A549 (cell line): ENCODE data around the gene TFCP2L1. TPM values are rescaled to one million over a fixed set of nuclear protein-coding genes. Genes with fewer than 3 reads are reported as not detected.

Experiments used
- ATAC-seq, 2 experiments: fragments of 200-7000 bp in 1 of 2; fragments of >200 bp in 1 of 2; cut with Nextera tagmentation in 1 of 2; cut with Tn5 transposase in 1 of 2; 3 replicates each; pipeline versions ENCODE4 v1.8.0 to v1.9.1; 2018 to 2020; ENCODE audit warnings: mild to moderate bottlenecking in 1 of 2, moderate library complexity in 1 of 2
- CTCF ChIA-PET: fragments of 300-600 bp; sonication (Branson Sonifier 250); formaldehyde crosslinking; extraction: SDS; loops from one replicate; lab custom pipeline; 2021; ENCODE audit warnings: antibody characterized with exemption, inconsistent platforms; lab: Yijun Ruan, JAX
- POLR2A ChIA-PET: fragments of 350-600 bp; formaldehyde crosslinking; extraction: SDS; loops from one replicate; lab custom pipeline; 2021; ENCODE audit warnings: antibody characterized with exemption, inconsistent platforms; lab: Yijun Ruan, JAX
- DNase-seq, 2 experiments: peaks; one replicate each; pipeline versions ENCODE4 v3.0.0 to v3.0.0-alpha.2; 2011 to 2016; ENCODE audit warnings: low read depth in 1 of 2, low spot score in 1 of 2
- FAIRE-seq: peaks from 2 replicates; lab custom pipeline; 2011; peaks lifted over from hg19 to GRCh38; lab: Jason Lieb, UNC
- H3K27ac ChIP-seq, 2 experiments: fragments of >200 bp; sonication (Bioruptor Twin); formaldehyde crosslinking; 3 replicates each; pipeline ENCODE4 v1.5.1; 2016 to 2017
- H3K4me1 ChIP-seq: fragments of >200 bp; sonication (Bioruptor Twin); formaldehyde crosslinking; 3 replicates; pipeline ENCODE4 v1.6.1; 2016
- H3K4me2 ChIP-seq: fragments of >200 bp; sonication (Bioruptor Twin); formaldehyde crosslinking; 3 replicates; pipeline ENCODE4 v1.6.1; 2016
- H3K4me3 ChIP-seq: fragments of >200 bp; sonication (Bioruptor Twin); formaldehyde crosslinking; 3 replicates; pipeline ENCODE4 v1.5.1; 2016
- H3K9me3 ChIP-seq: fragments of >200 bp; sonication (Bioruptor Twin); formaldehyde crosslinking; 3 replicates; pipeline ENCODE4 v1.6.1; 2016
- CBX2 ChIP-seq: fragments of 200-600 bp; sonication (generic); IDR thresholded peaks from 2 replicates; pipeline ENCODE4 v1.6.1; 2016; ENCODE audit warnings: low read depth, mild to moderate bottlenecking, borderline replicate concordance
- CEBPB ChIP-seq, 2 experiments: fragments of >200 bp in 1 of 2; sonication (Bioruptor Twin) in 1 of 2; formaldehyde crosslinking in 1 of 2; IDR thresholded peaks; 2 replicates each; pipeline ENCODE4 v1.6.1; 2012 to 2016
- CHD2 ChIP-seq: fragments of 150-350 bp; IDR thresholded peaks from 2 replicates; pipeline ENCODE4 v1.6.1; 2014; ENCODE audit warnings: low read length; ENCODE audit not compliant: partially characterized antibody
- CHD4 ChIP-seq: fragments of 200-600 bp; sonication (generic); IDR thresholded peaks from 2 replicates; pipeline ENCODE4 v1.6.1; 2016; ENCODE audit warnings: antibody characterized with exemption, mild to moderate bottlenecking, borderline replicate concordance
- E2F6 ChIP-seq: IDR thresholded peaks from 2 replicates; pipeline ENCODE4 v1.6.1; 2012; ENCODE audit warnings: low read depth, borderline replicate concordance
- EHF ChIP-seq: fragments of 250-450 bp; sonication (Bioruptor Pico); IDR thresholded peaks from 2 replicates; pipeline ENCODE4 v1.5.0; 2020; ENCODE audit warnings: mild to moderate bottlenecking
- EHMT2 ChIP-seq: fragments of 200-600 bp; sonication (generic); IDR thresholded peaks from 2 replicates; pipeline ENCODE4 v1.6.1; 2016; ENCODE audit warnings: antibody characterized with exemption, low read depth, mild to moderate bottlenecking, moderate library complexity
- EP300 ChIP-seq, 2 experiments: fragments of >200 bp; sonication (Bioruptor Twin); formaldehyde crosslinking; IDR thresholded peaks; 2 replicates in 1 of 2; 3 replicates in 1 of 2; pipeline ENCODE4 v1.6.1; 2016 to 2017
- FOXS1 ChIP-seq: fragments of 250-450 bp; sonication (Bioruptor Pico); IDR thresholded peaks from 2 replicates; pipeline ENCODE4 v1.5.0; 2020; ENCODE audit warnings: mild to moderate bottlenecking, moderate library complexity
- HEYL ChIP-seq: fragments of 250-450 bp; sonication (Bioruptor Pico); IDR thresholded peaks from 2 replicates; pipeline ENCODE4 v1.8.0; 2021; ENCODE audit warnings: mild to moderate bottlenecking, moderate library complexity
- HOXB13 ChIP-seq: fragments of 250-450 bp; sonication (Bioruptor Pico); IDR thresholded peaks from 2 replicates; pipeline ENCODE4 v1.5.0; 2020; ENCODE audit warnings: low read depth, mild to moderate bottlenecking, moderate library complexity
- HOXB5 ChIP-seq: fragments of 250-450 bp; sonication (Bioruptor Pico); IDR thresholded peaks from 2 replicates; pipeline ENCODE4 v1.5.0; 2020; ENCODE audit warnings: mild to moderate bottlenecking, moderate library complexity
- JUN ChIP-seq, 2 experiments: fragments of >200 bp; sonication (Bioruptor Twin); formaldehyde crosslinking; IDR thresholded peaks; 2 replicates in 1 of 2; 3 replicates in 1 of 2; pipeline ENCODE4 v1.6.1; 2016 to 2017
- JUNB ChIP-seq: fragments of >200 bp; sonication (Bioruptor Twin); formaldehyde crosslinking; IDR thresholded peaks from 2 replicates; pipeline ENCODE4 v1.6.1; 2016
- KDM1A ChIP-seq: fragments of 200-600 bp; sonication (generic); IDR thresholded peaks from 2 replicates; pipeline ENCODE4 v1.6.1; 2016; ENCODE audit warnings: low read depth, mild to moderate bottlenecking
- MAFK ChIP-seq: fragments of 450-650 bp; IDR thresholded peaks from 2 replicates; pipeline ENCODE4 v1.6.1; 2014; ENCODE audit not compliant: partially characterized antibody
- MYC ChIP-seq: IDR thresholded peaks from 2 replicates; pipeline ENCODE4 v1.6.1; 2012; ENCODE audit warnings: mild to moderate bottlenecking, inconsistent platforms, low read length, improper control_type of control experiment, borderline replicate concordance
- NFE2L2 ChIP-seq: fragments of 150-350 bp; conservative IDR thresholded peaks from 2 replicates; pipeline ENCODE4 v1.6.1; 2014; ENCODE audit warnings: low read length
- NR3C1 ChIP-seq: fragments of >200 bp; sonication (Bioruptor Twin); formaldehyde crosslinking; IDR thresholded peaks from 3 replicates; pipeline ENCODE4 v1.6.1; 2017
- POLR2A ChIP-seq: IDR thresholded peaks from 2 replicates; pipeline ENCODE4 v1.6.1; 2012; ENCODE audit warnings: mild to moderate bottlenecking, low read length
- POLR2AphosphoS2 ChIP-seq: conservative IDR thresholded peaks from 2 replicates; pipeline ENCODE4 v1.6.1; 2012; ENCODE audit warnings: low read length, improper control_type of control experiment, inconsistent platforms
- RAD21 ChIP-seq, 2 experiments: fragments of >200 bp in 1 of 2; sonication (Bioruptor Twin) in 1 of 2; formaldehyde crosslinking in 1 of 2; IDR thresholded peaks in 1 of 2; conservative IDR thresholded peaks in 1 of 2; 2 replicates in 1 of 2; 3 replicates in 1 of 2; pipeline ENCODE4 v1.6.1; 2012 to 2018; ENCODE audit warnings: inconsistent platforms in 1 of 2
- RARB ChIP-seq: fragments of 250-450 bp; sonication (Bioruptor Pico); IDR thresholded peaks from 2 replicates; pipeline ENCODE4 v1.8.0; 2021; ENCODE audit warnings: mild to moderate bottlenecking, moderate library complexity
- RCOR1 ChIP-seq: fragments of 150-350 bp; IDR thresholded peaks from 2 replicates; pipeline ENCODE4 v1.6.1; 2014; ENCODE audit warnings: antibody characterized with exemption, low read length, low read depth
- RFX5 ChIP-seq: fragments of 450-650 bp; IDR thresholded peaks from 2 replicates; pipeline ENCODE4 v1.7.1; 2014; ENCODE audit warnings: antibody characterized with exemption, mild to moderate bottlenecking, moderate library complexity
- SMC3 ChIP-seq: fragments of >200 bp; sonication (Bioruptor Twin); formaldehyde crosslinking; IDR thresholded peaks from 3 replicates; pipeline ENCODE4 v1.6.1; 2018; ENCODE audit warnings: inconsistent platforms
- TP53 ChIP-seq: fragments of 250-450 bp; sonication (Bioruptor Pico); IDR thresholded peaks from 2 replicates; pipeline ENCODE4 v1.5.0; 2021; ENCODE audit warnings: mild to moderate bottlenecking, moderate library complexity
- ZSCAN20 ChIP-seq: fragments of 250-450 bp; sonication (Bioruptor Pico); IDR thresholded peaks from 2 replicates; pipeline ENCODE4 v1.8.0; 2022; ENCODE audit warnings: mild to moderate bottlenecking, moderate library complexity
- WGBS: methylation state at CpG from one replicate; pipeline ENCODE4 v1.1.6; 2017; ENCODE audit errors: missing lambda C conversion rate; 5-methylcytosine and 5-hydroxymethylcytosine counted together
- polyA plus RNA-seq, 4 experiments: library from polyadenylated mRNA; depleted of rRNA in 3 of 4; stranded (reverse); fragments of >200 nt; fragmentation: RNase III in 1 of 4; extraction: RNeasy Plus Mini Kit Qiagen cat#74134 plus additional on column Dnase treatment in 1 of 4; gene quantifications; 2 replicates in 3 of 4; 3 replicates in 1 of 4; pipeline ENCODE4 v1.2.3, GENCODE V29; 2011 to 2017
- TF ChIP-seq, protein P1 (sequence below): fragments of 250-450 bp; sonication (Bioruptor Pico); IDR thresholded peaks from 2 replicates; pipeline ENCODE4 v1.5.0; 2020; ENCODE audit warnings: low read depth, mild to moderate bottlenecking, moderate library complexity
- TF ChIP-seq, protein P2 (sequence below): fragments of 450-650 bp; IDR thresholded peaks from 2 replicates; pipeline ENCODE4 v1.6.1; 2014; ENCODE audit warnings: antibody characterized with exemption

Gene TFCP2L1
- polyA plus RNA-seq, 2 of the 4 experiments (the other 2 are of a cell fraction): 1.3 to 3.1 TPM

GRCh38 chr2:121248766-121249343 lies 36.1 kb downstream of the TFCP2L1 start:
- no peak for FAIRE-seq
- Histone ChIP-seq H3K4me1 (no peaks in the 10 kb centered on the region), H3K4me2 (no peak overlapping the region), H3K27ac (no peak overlapping the region), H3K9me3 (no peaks in the 10 kb centered on the region), H3K4me3 (no peak overlapping the region)
- TF ChIP-seq SMC3 (no peak), CEBPB (IDR thresholded peaks at IDR 0.05) (no peak), HOXB5 (CRISPR knock-in tag) (no peak), RAD21 (conservative IDR thresholded peaks at IDR 0.05 in 1 of 2, IDR thresholded peaks at IDR 0.05 in 1 of 2) (no peak)
- no peak for ATAC-seq
- no peak for DNase-seq
- ChIA-PET POLR2A (no interaction called here), CTCF (interaction anchor here (0.6 to 1.5 kb wide), 4 partner anchors 9 to 710 kb away, joined by 3 to 4 read pairs (median 4); no protein-coding TSS in a partner anchor)
- 93% methylated on average over 14 of the region's 18 CpGs for WGBS

GRCh38 chr2:121247971-121248370 lies 37.0 kb downstream of the TFCP2L1 start:
- ATAC-seq (no peak), DNase-seq (no peak), FAIRE-seq (no peak)
- Histone ChIP-seq H3K4me2 (no peak overlapping the region), H3K4me1 (no peaks in the 10 kb centered on the region), H3K27ac (no peak overlapping the region), H3K4me3 (no peak overlapping the region), H3K9me3 (no peaks in the 10 kb centered on the region)
- ChIA-PET CTCF (interaction anchor here (0.7 to 1.2 kb wide), 2 partner anchors 11 to 567 kb away, joined by 3 read pairs; no protein-coding TSS in a partner anchor), POLR2A (no interaction called here)
- WGBS: 66% methylated on average over 5 of the region's 5 CpGs
- TF ChIP-seq E2F6 (no peak), CHD2 (no peak), CEBPB (IDR thresholded peaks at IDR 0.05) (no peak), HOXB13 (CRISPR knock-in tag) (no peak), HEYL (CRISPR knock-in tag) (no peak), MYC (no peak), ZSCAN20 (CRISPR knock-in tag) (no peak), POLR2AphosphoS2 (no peak), NR3C1 (no peak), EHF (no peak), CHD4 (no peak), JUNB (no peak)

GRCh38 chr2:121247534-121247933 lies 37.5 kb downstream of the TFCP2L1 start:
- Histone ChIP-seq H3K4me1 (no peaks in the 10 kb centered on the region), H3K27ac (no peak overlapping the region), H3K9me3 (no peaks in the 10 kb centered on the region), H3K4me3 (no peak overlapping the region), H3K4me2 (no peak overlapping the region)
- TF ChIP-seq RFX5 (no peak), NR3C1 (no peak), MAFK (no peak), EHMT2 (no peak)
- TF ChIP-seq, protein P1, sequence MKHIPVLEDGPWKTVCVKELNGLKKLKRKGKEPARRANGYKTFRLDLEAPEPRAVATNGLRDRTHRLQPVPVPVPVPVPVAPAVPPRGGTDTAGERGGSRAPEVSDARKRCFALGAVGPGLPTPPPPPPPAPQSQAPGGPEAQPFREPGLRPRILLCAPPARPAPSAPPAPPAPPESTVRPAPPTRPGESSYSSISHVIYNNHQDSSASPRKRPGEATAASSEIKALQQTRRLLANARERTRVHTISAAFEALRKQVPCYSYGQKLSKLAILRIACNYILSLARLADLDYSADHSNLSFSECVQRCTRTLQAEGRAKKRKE (CRISPR knock-in tag): no peak
- no peak for ATAC-seq
- no peak for DNase-seq
- WGBS: 69% methylated on average over 4 of the region's 4 CpGs
- no peak for FAIRE-seq
- ChIA-PET POLR2A (no interaction called here), CTCF (interaction anchor here (0.7 to 1.2 kb wide), 2 partner anchors 11 to 567 kb away, joined by 3 read pairs; no protein-coding TSS in a partner anchor)

GRCh38 chr2:121246704-121247255 lies 38.2 kb downstream of the TFCP2L1 start:
- no peak for DNase-seq
- Histone ChIP-seq H3K9me3 (no peaks in the 10 kb centered on the region), H3K4me3 (no peak overlapping the region), H3K4me1 (no peaks in the 10 kb centered on the region), H3K4me2 (no peak overlapping the region), H3K27ac (no peak overlapping the region)
- no peak for FAIRE-seq
- ChIA-PET CTCF (no interaction called here), POLR2A (no interaction called here)
- 70% methylated on average over 14 of the region's 15 CpGs for WGBS
- ATAC-seq: no peak
- TF ChIP-seq CEBPB (IDR thresholded peaks at IDR 0.05) (no peak), EP300 (IDR thresholded peaks at IDR 0.05) (no peak), JUNB (no peak), JUN (IDR thresholded peaks at IDR 0.05) (no peak), POLR2A (no peak), CBX2 (no peak), TP53 (CRISPR knock-in tag) (no peak), KDM1A (no peak), NFE2L2 (no peak), RARB (CRISPR knock-in tag) (no peak), EHF (no peak), RCOR1 (no peak), FOXS1 (CRISPR knock-in tag) (no peak)
- TF ChIP-seq, protein P2, sequence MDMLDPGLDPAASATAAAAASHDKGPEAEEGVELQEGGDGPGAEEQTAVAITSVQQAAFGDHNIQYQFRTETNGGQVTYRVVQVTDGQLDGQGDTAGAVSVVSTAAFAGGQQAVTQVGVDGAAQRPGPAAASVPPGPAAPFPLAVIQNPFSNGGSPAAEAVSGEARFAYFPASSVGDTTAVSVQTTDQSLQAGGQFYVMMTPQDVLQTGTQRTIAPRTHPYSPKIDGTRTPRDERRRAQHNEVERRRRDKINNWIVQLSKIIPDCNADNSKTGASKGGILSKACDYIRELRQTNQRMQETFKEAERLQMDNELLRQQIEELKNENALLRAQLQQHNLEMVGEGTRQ: no peak
